DMS79 treated with DMSO at 0.1 percent for 48 hours (cell line): ENCODE measurements around the gene ZNF473.

Source experiments
- DNase-seq: peaks from one replicate; lab custom pipeline; 2025; lab: John Stamatoyannopoulos, UW

Gene ZNF473

DNA sequence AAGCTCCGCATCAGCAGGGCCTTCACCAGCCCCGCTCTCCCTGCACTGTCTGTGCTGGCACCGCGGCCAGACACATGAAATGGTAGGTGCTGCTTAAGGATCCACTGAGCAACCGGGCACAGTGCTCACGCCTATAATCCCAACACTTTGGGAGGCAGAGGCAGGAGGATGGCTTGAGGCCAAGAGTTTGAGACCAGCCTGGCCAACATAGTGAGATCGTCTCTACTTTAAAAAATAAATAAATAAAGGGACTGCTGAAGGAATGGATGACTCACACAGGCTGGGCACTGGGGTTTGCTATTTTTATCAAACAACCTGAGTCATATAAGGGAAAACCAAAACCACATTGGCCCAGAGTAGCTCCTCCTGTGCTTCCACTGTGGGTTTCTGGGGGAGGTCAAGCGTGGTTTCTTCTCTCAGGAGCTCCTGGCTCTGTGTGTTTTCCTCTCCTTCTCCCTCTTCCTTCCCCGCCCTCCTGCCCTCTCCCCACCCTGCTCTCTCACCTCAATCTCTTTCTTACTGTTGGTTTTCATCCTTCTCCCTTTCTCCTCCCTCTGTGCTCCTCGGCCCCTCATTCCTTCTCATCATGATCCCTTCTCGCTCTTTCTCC, 21.9 kb upstream of the ZNF473 start:
- DNase-seq: no peak

DNA sequence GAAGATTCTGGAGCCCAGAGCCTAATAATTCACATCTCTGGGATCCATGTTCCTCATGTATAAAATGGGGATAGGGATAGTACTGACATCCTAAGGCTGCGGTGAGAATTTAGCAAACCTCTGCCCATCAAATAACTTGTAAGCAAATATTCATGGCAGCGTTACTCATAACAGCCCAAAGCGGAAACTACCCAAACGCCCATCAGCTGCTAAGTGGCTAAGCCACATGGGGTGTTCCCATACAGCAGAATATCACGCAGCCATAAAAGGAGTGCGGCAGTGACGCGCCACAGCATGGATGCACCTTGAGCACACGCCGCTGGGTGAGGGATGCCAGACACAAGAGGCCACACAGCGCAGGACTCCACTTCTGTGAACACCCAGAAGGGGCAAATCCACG, 20.4 kb upstream of the ZNF473 start:
- no peak for DNase-seq

DNA sequence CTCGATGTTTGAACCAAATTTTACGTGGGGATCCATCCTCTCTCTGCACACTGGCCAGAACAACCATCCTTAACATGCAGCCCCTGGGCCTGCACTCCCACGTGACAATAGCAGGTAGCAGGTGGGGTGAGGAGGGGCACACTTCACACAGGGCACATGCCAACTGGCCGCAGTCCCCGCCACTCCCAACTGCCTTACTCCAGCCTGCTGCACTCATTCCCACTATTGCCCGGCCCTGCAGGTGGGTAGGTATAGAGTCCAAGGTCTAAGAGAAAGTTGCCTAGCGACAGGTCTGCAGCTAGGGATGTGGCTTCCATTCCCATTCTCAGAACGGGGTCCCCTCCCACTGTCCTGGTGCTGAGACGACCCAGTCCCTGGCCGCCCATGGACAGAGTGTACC, 18.6 kb upstream of the ZNF473 start:
- no peak for DNase-seq

DNA sequence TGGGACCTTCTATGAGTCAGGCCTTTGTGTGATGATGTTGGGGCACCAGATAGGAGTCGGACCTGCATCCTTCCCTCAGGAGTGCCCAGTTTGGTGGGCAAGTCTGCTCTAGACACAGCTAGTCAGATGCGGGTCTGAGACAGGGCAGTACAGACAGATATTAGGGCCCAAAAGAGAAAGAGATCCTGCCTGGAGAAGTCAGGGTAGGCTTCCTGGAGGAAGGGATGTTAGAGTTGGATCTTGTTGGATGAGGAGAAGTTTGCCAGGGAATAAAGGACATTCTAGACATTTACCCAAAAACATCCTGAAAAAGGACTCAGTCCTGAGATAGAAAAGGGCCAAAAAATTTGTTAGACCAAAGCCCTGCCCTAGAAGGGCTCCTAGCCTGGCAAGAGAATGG, 17.9 kb upstream of the ZNF473 start:
- DNase-seq: no peak

DNA sequence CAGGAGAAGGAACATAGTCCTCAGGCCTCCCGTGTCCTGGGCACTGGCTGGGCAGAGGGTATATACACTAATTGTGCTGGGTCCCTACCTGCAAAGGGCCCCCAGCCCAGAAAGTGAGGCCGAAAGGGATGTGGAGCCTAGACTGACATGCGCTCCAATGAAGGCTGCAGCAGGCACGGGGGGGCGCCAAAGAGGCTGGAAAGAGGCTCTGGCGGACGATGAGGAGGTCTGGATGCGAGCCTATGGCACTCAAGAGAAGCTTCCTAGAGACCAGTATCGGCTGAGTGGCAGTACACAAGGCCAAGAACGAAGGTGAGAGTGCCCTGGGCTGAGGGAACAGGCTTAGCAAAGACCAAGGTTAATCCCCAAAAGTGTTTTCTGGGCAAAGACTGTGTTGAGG, 17.3 kb upstream of the ZNF473 start:
- no peak for DNase-seq

DNA sequence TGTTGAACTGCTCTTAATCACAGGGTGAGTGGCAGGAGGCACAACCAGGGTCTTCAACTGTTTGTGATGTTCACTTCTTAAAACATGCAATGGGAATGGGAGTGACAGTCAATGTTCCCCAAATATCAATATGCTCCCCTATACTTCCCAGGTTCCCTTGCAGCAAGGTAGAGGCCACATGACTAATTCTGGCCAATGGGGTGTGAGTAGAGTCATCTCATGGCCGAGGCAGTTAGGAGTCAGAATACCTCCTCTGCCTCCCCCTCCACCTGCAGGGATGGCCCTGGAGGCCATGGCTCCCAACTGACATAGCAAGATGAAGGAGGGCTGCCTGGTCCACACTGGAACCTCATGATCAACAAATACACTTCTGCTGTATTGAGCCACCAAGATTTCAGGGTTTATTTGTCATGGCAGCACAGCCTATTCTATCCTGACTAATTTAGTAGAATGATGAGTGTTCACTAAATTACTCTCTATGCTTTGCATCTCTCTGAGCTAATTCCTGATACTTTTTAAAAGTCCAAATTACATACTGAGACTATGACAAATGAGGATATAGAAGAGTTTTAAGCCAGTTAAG, 9.5 kb upstream of the ZNF473 start:
- no peak for DNase-seq

DNA sequence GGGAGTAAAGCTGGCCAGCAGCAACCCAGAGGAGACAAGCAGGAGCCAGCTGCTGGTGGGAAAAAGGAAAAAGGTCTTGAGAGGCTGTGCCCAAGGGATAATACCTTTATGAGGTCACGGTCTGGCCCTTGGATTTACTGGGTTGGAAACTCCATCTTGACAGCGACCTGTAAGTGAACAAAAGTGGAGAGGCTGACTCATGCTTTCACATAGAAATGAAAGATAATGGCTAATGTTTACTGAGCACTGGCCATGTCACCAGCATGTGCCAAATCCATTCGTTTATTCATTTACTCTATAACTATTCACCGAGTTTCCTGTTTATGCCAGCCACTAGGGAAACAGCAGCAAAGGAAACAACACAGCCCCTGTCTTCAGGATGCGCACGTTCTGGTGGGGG, 5.3 kb upstream of the ZNF473 start:
- DNase-seq: no peak

DNA sequence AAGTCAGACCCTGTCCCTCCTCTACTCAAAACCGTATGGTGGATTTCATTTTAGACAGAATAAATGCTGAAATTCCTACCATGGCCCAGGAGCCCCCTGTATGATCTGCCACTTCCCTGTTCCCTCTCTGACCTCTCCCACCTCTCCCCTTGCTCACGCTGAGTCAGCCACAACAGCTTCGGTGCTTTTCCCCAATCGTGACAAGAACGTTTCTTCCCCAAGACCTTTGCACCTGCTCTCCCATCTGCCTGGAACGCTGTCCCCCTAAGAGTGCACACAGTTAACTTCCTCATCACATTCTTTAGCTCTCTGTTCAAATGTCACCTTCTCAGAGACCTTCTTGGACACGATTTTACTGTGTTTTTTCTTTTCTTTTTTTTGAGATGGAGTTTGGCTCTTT, 3.0 kb upstream of the ZNF473 start:
- no peak for DNase-seq

DNA sequence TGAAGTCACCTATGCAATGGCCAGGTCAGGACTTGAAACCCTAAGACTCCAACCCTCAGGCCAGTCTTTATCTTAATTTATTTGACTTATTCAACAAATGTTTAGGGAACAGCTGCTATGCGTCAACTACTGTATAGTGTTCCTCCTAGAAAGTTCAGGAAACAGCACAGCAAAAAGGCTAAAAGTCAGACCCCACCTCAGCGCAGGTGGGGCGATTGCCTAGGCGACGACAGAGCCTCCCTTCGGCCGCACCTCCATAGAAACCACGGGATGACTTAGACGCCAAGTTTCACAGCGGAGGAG, 1.1 kb upstream of the ZNF473 start:
- peak; percentile 40 for DNase-seq

DNA sequence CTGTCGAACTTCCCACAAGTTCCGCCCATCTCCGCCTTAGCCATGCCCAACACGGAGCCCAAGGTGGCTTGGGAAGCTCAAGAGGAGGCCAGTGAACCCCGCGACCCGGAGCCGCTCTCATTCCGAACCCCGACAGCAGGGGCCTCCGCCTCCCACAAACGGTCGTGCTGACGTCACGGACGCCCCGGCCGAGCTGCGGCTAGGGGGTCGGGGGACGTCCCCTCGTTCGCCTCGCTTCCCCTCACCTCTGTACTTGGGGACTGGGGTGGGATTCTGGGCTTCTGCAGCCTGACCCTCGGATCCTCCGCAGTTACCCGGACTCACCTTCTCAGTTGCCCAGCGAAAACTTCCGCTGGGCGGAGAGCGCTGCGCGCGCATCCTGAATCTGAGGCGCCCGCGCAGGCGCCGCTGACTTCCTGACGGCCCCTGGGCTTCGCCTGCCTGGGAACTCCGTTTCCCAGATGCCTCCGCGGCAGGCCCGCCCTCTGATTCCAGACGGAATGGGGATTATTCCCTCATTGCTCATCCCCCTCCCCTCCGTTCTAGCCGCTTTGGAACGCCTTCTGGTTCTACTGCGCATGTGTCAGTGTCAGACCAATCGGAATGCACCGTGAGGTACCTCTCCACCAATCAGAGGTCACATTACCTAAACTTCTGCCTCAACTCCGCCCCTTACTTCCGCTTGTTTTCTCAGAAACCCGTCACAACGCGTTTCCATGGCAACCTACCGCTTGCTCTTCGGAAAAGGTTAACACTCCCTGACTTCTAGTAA, 597 bp upstream of the ZNF473 start, which contains the start of gene VRK3:
TSS of gene VRK3 (minus strand) at position 351 of the 772 bp plus-strand sequence. CDS start 9,210 bp downstream, outside the sequence.
- peak; percentile 99 for DNase-seq

DNA sequence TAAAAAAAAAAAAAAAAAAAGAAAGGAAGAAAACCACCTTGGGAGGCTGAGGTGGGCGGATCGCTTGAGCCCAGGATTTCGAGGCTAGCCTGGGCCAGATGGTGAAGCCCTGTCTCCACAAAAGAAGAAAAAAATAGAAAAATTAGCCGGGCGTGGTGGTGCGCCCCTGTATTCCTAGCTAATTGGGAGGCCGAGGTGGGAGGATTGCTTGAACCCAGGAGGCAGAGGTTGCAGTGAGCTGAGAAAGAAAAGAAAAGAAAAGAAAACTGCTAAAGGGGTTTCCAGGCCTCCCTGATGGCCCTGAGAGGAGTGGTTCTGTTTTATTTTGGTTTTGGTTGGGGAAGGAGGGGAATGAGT, 723 bp downstream of the ZNF473 start:
- DNase-seq: no peak

DNA sequence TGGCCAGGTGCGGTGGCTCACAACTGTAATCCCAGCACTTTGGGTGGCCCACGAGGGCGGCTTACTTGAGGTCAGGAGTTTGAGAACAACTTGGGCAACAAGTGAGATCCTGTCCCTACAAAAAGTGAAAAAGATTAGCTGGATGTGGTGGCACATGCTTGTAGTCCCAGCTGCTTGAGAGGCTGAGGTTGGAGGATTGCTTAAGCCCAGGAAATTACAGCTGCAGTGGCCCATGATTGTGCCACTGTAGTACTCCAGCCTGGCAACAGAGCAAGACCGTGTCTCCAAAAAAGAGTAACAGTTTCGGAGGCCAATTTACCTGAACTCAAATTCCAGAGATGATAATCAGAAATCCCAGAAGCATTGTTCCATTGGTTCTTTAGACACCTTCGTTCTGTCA, 4.4 kb downstream of the ZNF473 start:
- DNase-seq: no peak

DNA sequence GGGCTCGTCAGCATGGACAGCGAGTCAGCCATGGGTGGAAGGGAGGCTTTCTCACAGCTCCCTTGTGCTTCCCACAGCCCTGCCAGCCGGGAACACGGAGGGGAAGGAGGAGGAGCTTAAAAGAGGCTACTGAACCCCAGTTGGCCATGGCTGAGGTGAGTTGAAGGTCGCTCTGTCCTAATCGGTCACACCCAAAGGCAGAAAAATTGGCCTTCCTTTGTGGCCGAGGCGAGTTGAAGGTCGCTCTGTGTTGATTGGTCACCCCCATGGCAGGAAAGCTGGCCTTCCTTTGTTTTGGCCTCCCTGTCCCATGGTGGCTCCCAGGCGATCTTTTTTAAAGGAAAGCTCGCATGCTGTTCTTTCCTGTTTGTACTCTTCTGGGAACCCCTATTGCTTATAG, 5.1 kb downstream of the ZNF473 start:
- DNase-seq: no peak

DNA sequence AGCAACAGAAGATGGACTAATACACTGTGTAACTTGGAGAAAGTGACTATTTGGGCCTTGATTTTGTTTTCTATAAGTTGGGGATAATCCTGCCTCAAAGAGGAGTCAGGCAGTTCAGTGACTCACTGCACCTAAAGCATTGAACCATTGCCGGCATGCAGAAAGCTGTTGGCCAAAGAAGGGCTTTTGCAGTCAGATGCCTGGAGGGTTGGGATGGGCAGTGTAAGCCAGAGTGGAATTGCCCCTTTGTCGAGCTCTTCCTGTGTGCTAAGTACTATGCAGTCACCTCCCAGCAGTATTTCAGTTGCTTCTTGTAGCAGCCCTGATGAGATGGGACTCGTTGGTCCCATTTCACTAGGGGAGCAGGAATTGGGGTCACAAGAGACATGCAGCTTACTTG, 11.1 kb downstream of the ZNF473 start:
- DNase-seq: no peak

DNA sequence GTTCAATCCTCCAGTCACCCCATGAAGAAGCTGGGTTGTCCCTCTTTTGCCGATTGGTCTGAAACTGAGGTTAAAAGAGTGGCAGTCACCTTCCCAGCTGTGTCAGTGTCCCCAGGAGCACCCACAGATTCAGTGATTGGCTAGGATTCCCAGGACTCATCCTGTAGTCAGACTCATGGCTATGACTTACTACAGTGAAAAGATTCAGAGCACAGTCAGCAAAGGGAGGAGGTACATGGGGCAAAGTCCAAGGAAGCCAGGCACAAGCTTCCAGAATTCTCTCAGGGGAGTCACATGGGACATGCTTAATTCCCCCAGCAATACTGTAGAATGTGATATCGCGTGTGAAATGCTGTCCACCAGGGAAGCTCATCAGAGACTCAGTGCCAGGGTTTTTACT, 14.2 kb downstream of the ZNF473 start:
- no peak for DNase-seq

DNA sequence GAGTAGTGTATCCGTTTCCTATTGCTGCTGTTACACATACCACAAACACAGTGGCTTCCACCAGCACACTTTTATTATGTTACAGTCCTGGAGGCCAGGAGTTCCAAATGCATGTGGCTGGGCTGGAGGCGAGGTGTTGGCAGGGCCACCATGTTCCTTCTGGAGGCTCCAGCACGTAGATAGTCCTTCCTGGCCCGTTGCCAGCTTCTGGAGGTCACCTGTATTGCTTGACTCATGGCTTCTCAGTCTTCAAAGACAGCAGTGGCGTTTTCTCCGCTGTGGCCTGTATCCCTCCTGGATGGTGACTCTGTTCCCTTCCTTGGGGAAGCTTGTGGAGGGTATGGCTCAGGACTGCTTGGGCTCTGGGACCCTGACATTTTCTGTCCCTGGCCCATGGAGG, 15.2 kb downstream of the ZNF473 start:
- DNase-seq: no peak

DNA sequence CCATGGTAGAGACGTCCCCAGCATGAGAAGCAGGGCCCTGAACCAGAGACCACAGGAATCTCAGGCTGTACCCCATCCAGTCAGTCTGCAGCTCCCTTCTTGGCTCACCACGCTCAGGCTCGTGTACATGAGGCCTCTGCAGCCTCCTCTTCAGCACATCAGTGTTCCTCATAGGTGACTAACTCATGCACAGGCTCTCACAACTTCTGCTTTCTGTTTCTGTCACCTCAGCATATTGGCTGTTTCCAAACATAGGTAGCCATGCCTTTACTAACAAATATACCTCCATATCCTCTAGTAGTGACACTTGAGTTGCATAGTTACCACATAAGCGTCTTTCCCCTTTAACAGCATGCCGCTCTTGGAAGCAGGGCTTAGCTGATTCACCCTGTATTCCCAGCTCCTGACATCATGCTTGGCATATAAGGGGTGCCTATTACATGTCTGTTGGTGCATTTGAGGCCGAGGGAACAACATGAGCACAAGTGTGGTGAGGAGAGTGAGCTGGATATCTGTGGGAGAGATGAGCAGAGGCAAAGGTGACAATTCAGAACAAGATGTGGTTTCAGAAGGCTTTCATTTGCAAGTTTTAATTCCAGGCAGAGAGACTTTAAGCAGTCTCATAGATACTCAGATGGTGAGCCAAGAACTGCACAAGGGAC, 16.7 kb downstream of the ZNF473 start:
- no peak for DNase-seq

DNA sequence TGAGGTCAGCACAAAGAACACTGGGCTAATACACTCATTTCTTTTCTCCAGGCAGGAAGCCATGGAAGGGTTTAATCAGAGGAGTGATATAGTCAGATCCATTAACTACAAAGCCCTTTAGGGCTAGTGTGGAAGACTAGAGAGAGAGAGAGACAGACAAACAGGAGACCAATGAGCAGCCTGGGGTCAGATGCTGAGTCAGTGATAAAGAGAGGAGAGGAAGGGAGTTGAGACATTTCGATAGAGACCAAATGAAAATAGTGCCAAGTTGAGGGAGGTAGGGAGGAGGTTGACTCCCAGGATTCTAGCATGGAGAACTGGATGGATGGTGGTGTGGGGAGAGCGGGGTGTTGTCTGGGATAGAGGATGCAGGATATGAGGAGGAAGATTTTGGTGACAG, 18.2 kb downstream of the ZNF473 start:
- no peak for DNase-seq

DNA sequence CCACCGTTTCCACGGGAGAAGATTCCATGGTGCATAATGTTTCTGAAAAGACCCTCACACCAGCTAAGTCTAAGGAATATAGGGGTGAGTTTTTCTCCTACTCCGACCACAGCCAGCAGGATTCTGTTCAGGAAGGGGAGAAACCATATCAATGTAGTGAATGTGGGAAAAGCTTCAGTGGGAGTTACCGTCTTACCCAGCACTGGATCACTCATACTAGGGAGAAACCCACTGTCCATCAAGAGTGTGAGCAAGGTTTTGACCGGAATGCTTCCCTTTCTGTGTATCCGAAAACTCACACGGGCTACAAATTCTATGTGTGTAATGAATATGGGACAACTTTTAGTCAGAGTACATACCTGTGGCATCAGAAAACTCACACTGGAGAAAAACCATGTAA, 19.1 kb downstream of the ZNF473 start:
- no peak for DNase-seq

DNA sequence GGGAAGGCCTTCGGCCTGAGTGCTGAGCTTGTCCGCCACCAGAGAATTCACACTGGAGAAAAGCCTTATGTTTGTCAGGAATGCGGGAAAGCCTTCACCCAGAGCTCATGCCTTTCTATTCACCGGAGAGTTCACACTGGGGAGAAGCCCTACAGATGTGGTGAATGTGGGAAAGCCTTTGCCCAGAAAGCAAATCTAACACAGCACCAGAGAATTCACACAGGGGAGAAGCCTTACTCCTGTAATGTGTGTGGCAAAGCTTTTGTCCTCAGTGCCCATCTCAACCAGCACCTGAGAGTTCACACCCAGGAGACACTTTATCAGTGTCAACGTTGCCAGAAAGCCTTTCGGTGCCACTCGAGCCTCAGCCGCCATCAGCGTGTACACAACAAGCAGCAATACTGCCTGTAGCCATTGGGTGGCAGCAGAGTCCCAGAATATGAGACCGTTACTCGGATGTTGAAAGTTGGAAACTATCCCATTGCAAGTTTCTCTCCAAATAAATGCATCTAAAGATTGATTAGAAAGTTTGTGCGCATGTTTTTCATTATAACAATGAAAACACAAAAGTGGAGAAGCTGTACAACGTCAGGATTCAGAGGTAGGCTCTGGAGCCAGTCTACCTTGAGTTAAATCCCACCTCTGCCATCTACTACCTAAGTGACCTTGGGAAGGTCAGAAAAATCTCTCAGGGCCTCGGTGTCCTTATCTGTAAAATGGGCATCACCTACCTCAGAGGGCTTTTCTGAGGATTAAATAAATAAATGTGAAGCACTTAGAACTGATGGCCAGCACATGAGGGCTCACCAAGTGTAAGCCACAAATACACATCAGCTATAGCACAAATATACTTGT, 21.1 kb downstream of the ZNF473 start:
- no peak for DNase-seq

DNA sequence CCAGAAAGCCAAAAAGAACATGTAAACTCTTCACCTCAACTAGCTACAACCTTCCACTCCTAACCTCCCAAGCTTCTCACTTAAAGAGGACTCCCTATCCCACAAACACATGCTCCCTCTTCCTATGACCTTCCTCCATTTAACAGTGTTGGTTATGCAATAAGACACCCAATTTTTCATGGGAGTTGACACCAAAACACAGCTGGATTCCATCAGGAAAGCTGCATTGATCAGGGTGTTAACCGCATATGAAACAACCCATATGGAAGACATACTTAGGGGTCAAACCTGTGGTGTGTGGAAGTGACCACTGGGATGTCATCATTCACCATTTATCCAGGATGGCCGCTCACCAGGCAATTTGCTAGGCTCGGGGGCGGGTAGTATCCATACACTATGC, 21.9 kb downstream of the ZNF473 start:
- DNase-seq: no peak
